Upper lobe of left lung (tissue), 4 donors: ENCODE data around the gene HSPG2.

Experiments
- CTCF ChIP-seq, 6 experiments: fragments of 450-650 bp in 4 of 6; fragments of 200-600 bp in 2 of 6; sonication (generic) in 2 of 6; IDR thresholded peaks; one replicate each; pipeline ENCODE4 v1.5.1; 2016 to 2019; ENCODE audit warnings: antibody characterized with exemption in 6 of 6
- POLR2A ChIP-seq, 4 donors: fragments of 450-650 bp; IDR thresholded peaks; one replicate each; pipeline ENCODE4 v1.5.1; 2016 to 2017; ENCODE audit warnings: antibody characterized with exemption in 4 of 4, mild to moderate bottlenecking in 2 of 4
- POLR2AphosphoS5 ChIP-seq, 2 donors: sonication (generic); formaldehyde crosslinking; IDR thresholded peaks; one replicate each; pipeline ENCODE4 v1.5.1; 2017; ENCODE audit warnings: antibody characterized with exemption in 2 of 2

- no peak for TF ChIP-seq CTCF (IDR thresholded peaks at IDR 0.05)
- no peak for TF ChIP-seq POLR2AphosphoS5 (IDR thresholded peaks at IDR 0.05)
- no peak for TF ChIP-seq POLR2A (IDR thresholded peaks at IDR 0.05)
Measured at GRCh38 chr1:21866707-21867043, 70.4 kb downstream of the HSPG2 start.
